Adrenal gland (tissue), 5 donors: ENCODE measurements around the gene PLK5.

Source experiments
- POLR2A ChIP-seq, 2 donors: fragments of 450-650 bp; IDR thresholded peaks; one replicate each; pipeline ENCODE4 v1.6.1; 2017; ENCODE audit warnings: antibody characterized with exemption in 2 of 2, mild to moderate bottlenecking in 2 of 2, moderate library complexity in 1 of 2
- TF ChIP-seq, protein P1 (sequence below), 6 experiments: fragments of 450-650 bp in 4 of 6; fragments of 200-600 bp in 2 of 6; sonication (generic) in 1 of 6; IDR thresholded peaks; 1 replicate in 5 of 6; 2 replicates in 1 of 6; pipeline versions ENCODE4 v1.5.1 to v1.8.0; 2016 to 2021; ENCODE audit warnings: antibody characterized with exemption in 6 of 6, mild to moderate bottlenecking in 2 of 6, moderate library complexity in 1 of 6
- donor health status: DM: no; HTN: no; CAD: no.

DNA sequence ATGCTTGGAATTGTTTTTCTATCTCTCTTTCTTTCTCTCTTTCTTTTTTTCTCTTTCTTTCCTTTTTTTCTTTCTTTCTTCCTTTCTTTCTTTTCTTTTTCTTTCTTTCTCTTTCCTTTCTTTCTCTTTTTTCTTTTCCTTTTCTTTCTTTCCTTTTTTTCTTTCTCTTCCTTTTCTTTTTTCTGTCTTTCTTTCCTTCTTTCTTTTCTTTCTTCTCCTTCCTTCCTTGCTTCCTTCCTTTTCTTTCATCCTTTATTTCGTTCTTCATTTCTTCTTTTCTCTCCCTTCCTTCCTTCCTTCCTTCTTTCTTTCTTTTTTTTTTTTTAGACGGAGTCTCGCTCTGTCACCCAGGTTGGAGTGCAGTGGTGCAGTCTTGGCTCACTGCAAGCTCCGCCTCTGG lies 46.1 kb downstream of the PLK5 start:
- TF ChIP-seq, protein P1, sequence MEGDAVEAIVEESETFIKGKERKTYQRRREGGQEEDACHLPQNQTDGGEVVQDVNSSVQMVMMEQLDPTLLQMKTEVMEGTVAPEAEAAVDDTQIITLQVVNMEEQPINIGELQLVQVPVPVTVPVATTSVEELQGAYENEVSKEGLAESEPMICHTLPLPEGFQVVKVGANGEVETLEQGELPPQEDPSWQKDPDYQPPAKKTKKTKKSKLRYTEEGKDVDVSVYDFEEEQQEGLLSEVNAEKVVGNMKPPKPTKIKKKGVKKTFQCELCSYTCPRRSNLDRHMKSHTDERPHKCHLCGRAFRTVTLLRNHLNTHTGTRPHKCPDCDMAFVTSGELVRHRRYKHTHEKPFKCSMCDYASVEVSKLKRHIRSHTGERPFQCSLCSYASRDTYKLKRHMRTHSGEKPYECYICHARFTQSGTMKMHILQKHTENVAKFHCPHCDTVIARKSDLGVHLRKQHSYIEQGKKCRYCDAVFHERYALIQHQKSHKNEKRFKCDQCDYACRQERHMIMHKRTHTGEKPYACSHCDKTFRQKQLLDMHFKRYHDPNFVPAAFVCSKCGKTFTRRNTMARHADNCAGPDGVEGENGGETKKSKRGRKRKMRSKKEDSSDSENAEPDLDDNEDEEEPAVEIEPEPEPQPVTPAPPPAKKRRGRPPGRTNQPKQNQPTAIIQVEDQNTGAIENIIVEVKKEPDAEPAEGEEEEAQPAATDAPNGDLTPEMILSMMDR (IDR thresholded peaks at IDR 0.05) = no peak
- no peak for TF ChIP-seq POLR2A (IDR thresholded peaks at IDR 0.05)
